ENCODE results near the gene CFAP157. TPM values are rescaled to one million over a fixed set of nuclear protein-coding genes. Genes with fewer than 3 reads are reported as not detected.

The CFAP157 gene
- polyA plus RNA-seq, 1 experiment: not detected

DNA sequence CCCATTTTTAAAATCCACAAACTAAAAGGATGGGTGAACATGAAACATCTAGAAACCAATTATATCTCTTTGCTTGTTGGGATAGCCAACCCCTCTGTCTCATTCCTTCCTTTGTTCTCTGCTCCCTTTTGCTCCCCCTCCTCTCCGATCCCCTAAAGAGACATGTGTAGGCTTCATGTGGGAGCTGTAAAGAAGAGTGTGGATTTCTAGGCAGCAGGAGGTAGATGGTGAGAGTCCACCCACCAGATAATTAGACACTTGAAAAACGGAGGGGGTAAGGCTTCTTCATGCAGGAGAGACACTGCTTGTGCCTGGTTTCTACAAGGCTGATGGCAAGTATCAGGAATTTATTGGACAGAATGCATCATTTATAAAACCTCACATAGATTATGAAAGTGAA, 27.3 kb upstream of the CFAP157 start:
- no peak for DNase-seq (ENCODE audit: low read depth)
- CTCF ChIA-PET: interaction anchor here (1.3 to 1.7 kb wide), 2 partner anchors 14 to 55 kb away, joined by 3 read pairs; partner anchors contain the start of gene TOR2A
- H3K27me3 ChIP-seq (ENCODE audit: control insufficient read depth, insufficient read depth, low read length): no peaks in the 10 kb centered on the region
- H3K4me3 ChIP-seq (ENCODE audit: low read depth, low read length): no peak overlapping the region
- TF ChIP-seq, protein P1, sequence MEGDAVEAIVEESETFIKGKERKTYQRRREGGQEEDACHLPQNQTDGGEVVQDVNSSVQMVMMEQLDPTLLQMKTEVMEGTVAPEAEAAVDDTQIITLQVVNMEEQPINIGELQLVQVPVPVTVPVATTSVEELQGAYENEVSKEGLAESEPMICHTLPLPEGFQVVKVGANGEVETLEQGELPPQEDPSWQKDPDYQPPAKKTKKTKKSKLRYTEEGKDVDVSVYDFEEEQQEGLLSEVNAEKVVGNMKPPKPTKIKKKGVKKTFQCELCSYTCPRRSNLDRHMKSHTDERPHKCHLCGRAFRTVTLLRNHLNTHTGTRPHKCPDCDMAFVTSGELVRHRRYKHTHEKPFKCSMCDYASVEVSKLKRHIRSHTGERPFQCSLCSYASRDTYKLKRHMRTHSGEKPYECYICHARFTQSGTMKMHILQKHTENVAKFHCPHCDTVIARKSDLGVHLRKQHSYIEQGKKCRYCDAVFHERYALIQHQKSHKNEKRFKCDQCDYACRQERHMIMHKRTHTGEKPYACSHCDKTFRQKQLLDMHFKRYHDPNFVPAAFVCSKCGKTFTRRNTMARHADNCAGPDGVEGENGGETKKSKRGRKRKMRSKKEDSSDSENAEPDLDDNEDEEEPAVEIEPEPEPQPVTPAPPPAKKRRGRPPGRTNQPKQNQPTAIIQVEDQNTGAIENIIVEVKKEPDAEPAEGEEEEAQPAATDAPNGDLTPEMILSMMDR (IDR thresholded peaks at IDR 0.05; ENCODE audit: insufficient read depth, low read depth, low read length): no peak
- POLR2A ChIA-PET: no interaction called here
- H3K36me3 ChIP-seq (ENCODE audit: control insufficient read depth, insufficient read depth, low read length): peaks cover 19% of the 10 kb centered on the region

DNA sequence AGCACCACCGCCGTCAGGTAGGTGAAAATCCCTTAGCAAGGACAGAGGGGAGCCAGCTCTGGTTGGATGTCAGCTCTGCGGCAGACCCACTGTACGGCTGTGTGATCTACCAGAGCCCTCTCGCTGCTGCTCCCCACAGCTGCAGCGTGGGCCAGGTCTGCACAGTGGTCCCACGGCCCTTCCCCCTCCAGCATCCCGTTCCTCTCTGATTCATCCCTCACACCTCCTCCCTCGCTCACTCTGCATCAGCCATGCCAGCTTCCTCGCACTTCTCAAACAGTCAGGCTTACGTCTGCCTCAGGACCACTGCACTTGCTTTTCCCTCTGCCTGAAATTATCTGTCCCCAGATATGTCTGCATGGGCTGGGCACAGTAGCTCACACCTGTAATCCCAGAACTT, 26.6 kb upstream of the CFAP157 start:
- DNase-seq (ENCODE audit: low read depth): no peak
- POLR2A ChIA-PET: no interaction called here
- CTCF ChIA-PET: interaction anchor here (1.3 to 1.8 kb wide), 3 partner anchors 12 to 55 kb away, joined by 3 to 6 read pairs (median 3); partner anchors contain the start of gene TOR2A
- Histone ChIP-seq H3K36me3 (ENCODE audit: control insufficient read depth, insufficient read depth, low read length) (peaks cover 17% of the 10 kb centered on the region), H3K27me3 (ENCODE audit: control insufficient read depth, insufficient read depth, low read length) (no peaks in the 10 kb centered on the region), H3K4me3 (ENCODE audit: low read depth, low read length) (no peak overlapping the region)
- TF ChIP-seq, protein P1 (IDR thresholded peaks at IDR 0.05; ENCODE audit: insufficient read depth, low read depth, low read length): no peak

- ChIA-PET POLR2A (no interaction called here), CTCF (interaction anchor here (1.8 kb wide), 1 partner anchor 11 kb away, joined by 6 read pairs; no protein-coding TSS in a partner anchor)
- H3K4me3 ChIP-seq (ENCODE audit: low read depth, low read length): no peak overlapping the region
- TF ChIP-seq, protein P1 (IDR thresholded peaks at IDR 0.05; ENCODE audit: insufficient read depth, low read depth, low read length): no peak
- peaks cover 17% of the 10 kb centered on the region for H3K36me3 ChIP-seq (ENCODE audit: control insufficient read depth, insufficient read depth, low read length)
- DNase-seq (ENCODE audit: low read depth): no peak
- no peaks in the 10 kb centered on the region for H3K27me3 ChIP-seq (ENCODE audit: control insufficient read depth, insufficient read depth, low read length)
Observed at GRCh38 chr9:127680846-127681245, 25.9 kb upstream of the CFAP157 start.

GRCh38 chr9:127682351-127683136, 24.2 kb upstream of the CFAP157 start:
- H3K4me3 ChIP-seq (ENCODE audit: low read depth, low read length): no peak overlapping the region
- ChIA-PET POLR2A (no interaction called here), CTCF (interaction anchor here (0.7 to 0.9 kb wide), 3 partner anchors 15 to 92 kb away, joined by 3 to 5 read pairs (median 4); partner anchors contain the start of gene TOR2A)
- TF ChIP-seq, protein P1 (IDR thresholded peaks at IDR 0.05; ENCODE audit: insufficient read depth, low read depth, low read length): no peak
- DNase-seq (ENCODE audit: low read depth): no peak
- no peaks in the 10 kb centered on the region for H3K27me3 ChIP-seq (ENCODE audit: control insufficient read depth, insufficient read depth, low read length)
- peaks cover 14% of the 10 kb centered on the region for H3K36me3 ChIP-seq (ENCODE audit: control insufficient read depth, insufficient read depth, low read length)

GRCh38 chr9:127683723-127684122, 23.1 kb upstream of the CFAP157 start:
- ChIA-PET POLR2A (interaction anchor here (0.7 kb wide), 1 partner anchor 16 kb away, joined by 4 read pairs; no protein-coding TSS in a partner anchor), CTCF (interaction anchor here (0.6 to 2.4 kb wide), 6 partner anchors 16 to 236 kb away, joined by 4 to 12 read pairs (median 5); partner anchors contain the start of gene TOR2A)
- H3K36me3 ChIP-seq (ENCODE audit: control insufficient read depth, insufficient read depth, low read length): peaks cover 10% of the 10 kb centered on the region
- H3K4me3 ChIP-seq (ENCODE audit: low read depth, low read length): no peak overlapping the region
- H3K27me3 ChIP-seq (ENCODE audit: control insufficient read depth, insufficient read depth, low read length): no peaks in the 10 kb centered on the region
- no peak for DNase-seq (ENCODE audit: low read depth)
- TF ChIP-seq, protein P1 (IDR thresholded peaks at IDR 0.05; ENCODE audit: insufficient read depth, low read depth, low read length): no peak
